NCI-H1048 (cell line): Measurements from ENCODE around the gene ERFL.

Source experiments
- DNase-seq: peaks from one replicate; lab custom pipeline; 2025; lab: John Stamatoyannopoulos, UW

Gene ERFL

DNA sequence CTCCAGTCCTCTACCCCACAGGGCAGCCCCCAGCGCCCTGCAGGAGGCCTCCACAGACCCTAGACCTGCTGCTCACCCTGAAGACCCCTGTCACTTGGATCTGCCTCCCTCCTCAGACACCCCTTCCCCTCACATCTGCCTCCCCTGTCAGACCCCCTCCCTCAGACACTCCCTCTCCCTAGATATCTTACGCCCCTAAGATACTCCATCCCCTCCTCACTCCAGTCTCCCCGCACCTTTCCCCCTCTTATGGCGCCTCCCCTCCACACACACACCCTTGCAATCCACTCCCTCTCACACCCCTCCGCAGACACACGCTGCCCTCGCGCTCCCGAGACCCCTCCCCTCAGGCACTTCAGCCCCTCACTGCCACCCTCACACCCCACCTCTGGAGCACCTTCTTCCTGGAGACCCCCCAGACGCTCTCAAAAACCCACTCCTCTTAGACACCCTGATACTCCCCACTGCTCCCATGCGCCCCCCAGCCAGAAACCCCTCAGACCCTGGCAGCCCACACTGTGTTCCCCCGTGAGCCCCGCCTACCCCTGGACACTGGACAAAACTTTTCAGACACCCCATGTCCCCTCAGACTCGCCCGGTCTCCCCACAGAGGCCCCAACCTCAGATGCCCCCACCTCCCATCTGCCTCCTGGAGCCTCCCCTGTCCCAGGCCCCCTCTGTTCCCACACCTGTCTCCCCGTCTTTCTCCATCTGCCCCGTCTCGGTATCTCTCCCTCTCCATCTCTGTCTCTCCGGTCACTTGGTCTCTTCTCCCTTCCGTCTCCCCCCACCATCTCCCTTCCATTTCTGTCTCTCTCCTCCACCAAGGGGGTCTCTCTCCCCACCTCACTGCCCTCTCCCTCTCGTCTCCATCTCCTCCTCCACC, 14.5 kb downstream of the ERFL start:
- no peak for DNase-seq

DNA sequence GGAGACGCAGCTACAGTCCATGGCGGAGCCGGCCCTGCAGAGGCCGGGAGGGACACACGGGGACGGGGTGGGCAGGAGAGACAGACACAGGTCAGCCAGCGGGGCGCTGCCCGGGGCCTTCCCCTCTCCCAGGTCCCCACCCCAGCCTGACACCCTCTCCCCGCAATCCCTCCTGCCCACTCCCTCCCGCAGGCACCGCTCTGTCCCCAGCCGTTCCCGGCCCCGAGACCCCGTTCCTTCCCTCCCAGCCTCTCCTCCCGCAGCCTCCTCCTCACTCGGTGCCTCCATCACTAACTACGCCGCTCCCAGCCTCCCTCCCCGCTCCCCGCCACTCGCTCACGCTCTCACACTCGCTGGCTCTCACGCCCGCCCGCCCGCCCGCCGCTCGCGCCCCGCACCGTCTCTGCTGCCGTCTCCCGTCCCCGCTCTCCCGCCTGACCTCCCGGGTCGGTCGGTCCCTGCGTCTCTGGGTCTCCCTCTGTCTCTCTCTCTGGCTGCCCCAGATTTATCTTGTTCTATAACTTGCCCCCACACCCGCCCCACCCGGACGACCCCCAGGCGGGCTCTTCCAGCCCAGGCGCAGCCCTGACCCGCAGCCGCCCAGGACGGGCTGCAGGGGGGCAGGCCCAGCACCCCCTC, 15.2 kb downstream of the ERFL start:
- no peak for DNase-seq

DNA sequence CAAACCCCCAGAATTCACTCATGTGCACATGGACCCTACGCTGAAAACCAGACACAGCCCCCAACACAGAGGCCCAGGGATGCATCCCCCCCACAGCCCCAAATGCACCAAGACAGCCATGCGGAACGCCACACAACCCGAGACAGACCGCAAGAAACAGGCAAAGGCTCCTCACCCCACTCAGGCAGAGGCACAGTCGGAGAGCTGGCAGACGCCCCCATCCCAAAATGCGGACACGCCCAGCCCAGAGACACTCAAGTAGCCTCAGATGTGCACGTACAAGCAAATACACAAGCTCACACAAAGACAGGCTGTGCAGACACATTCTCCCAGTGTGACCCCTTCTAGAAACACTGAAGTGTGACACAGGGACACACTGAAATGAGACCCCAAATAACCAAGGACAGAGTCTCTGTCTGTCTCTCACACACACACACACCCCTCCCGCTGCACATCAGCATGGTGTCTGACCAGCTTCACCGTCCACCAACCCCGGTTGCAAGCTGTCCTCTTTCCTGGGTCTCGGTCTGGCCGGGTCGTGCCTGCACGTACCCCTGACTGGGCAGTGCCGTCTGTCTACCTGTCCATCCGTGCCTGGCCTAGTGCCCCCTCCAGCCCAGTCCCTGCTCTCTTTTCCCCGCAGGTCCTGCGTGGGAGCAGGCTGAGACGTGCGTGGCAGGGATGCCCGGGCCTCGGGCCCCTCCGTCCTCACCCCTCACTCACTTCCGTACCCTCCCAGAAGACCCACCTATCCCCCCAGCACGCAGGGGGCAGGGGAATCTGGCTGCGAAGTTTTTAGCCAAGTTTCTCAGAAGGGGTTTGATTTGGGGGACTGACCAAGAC, 16.1 kb downstream of the ERFL start:
- DNase-seq = no peak

DNA sequence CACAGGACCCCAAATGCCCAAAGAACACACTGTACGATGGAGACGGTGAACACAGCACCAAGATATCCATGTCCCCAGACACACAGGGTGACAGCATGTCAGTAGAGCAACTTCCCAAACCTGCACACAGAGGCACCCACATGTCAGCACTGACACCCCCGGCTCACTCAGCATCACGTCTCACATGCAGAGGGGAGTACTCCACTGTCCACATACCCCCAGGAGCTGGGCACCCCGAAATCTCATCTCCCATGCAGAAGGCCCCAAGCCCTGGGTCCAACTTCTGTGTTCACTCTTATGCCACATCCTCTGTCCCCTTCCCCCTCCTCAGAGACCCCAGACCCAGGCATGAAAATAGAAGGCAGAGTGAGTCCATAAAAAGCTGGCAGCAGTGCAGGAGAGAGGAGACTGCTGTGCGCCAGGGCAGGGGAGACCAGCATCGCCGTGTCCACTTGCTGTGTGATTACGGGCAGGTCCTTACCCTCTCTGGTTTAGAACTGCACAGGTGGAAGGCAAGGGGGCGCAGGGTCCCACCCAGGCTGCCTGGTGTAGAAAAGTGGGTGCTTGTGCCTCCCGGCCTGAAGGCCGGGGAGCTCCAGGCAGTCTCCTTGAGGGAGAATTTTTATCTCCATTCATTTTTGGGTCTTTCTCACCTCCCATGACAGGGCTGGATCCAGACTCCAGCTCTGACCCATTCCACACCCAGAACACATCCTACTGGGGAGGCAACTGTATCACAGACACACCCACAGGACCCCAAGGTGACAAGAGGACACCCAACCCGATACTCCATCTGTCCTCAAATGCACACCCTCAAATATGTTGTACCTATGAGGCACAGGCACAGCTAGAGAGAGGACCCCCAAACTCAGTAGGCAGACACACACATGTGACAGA, 17.0 kb downstream of the ERFL start:
- no peak for DNase-seq

DNA sequence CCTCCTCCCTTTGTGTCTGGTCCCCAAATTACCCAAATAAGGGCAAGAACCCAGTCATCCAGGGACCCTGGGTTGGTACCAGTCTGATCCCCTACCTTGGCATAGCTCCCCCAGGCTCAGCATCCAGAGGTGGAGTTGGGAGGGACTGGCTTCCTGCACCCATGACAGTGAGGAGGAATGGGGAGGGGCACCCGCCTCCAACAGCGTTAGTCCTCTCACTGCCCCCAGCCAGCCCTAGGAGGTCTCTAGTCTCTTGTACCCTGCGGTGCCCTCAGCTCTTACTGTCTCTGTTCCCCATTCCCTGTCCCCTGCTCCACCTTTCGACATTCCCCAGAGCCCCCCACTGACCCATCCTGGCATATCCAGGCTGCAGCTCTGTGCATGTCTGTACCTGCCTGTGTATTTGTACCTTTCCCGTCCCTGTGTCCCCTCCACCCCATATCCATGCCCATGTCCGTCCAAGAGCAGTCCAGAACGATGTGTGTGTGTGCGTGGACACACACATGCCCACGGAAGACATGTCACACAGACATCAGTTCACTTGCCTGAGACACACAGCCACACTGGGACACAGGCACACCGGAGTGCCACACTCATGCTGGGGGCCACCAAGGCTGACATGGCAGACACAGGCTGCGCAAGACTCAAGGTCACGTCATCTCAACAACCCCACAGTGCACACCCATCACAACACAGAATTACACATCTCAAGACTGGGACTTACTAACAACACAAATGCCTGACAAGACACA, 17.8 kb downstream of the ERFL start:
- DNase-seq = no peak

DNA sequence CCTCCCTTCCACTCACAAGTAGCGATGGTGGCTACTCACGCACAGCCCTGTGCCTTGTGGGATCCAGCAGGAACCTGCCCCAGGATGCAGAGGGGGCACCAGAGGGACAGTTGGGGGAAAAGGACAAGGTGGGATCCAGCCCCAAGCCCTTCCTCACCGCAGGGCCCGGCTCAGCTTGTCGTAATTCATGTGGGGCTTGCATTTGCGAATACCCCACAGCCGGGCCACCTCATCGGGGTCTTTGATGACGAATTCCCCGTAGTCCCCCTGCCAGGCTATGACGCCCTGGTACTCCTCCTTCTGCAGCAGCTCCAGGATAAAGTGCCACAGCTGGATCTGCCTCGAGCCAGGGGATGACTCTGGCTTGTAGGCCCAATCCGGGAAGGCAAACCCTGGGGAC, 18.5 kb downstream of the ERFL start:
- no peak for DNase-seq

DNA sequence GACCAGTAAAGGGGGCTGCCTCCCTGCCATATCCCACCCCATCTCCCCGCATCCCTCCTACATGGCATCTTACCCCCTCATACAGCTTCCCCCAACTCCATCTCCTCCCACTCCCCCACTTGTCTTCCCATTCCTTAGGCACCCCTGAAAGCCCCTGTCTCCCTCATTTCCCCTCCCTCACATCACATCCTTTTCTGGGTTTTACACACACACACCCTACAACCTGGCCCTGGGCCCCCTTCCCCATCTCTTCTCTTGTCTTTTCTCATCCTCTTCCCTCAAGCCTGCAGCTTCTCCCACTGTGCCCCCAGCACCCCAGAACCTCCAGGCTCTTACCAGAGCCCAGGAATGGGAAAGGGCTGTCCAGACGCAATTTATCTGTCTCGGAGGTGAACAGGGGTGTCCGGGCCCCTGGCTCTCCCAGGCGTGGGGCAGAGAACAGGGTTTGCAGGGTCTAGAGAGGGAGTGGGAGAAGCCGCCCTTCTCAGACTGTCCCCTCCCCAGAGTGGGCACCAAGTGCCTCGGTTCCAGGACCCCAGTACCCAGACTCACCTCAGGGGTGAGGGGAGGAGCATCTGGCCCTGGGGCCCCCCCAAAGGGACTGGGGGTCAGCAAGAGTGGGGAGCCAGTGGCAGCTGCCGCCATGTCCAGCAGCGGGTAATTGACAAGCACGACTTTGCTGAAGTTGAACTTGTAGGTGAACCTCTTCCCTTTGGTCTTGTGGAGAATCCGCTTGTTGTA, 19.4 kb downstream of the ERFL start:
- DNase-seq = no peak

DNA sequence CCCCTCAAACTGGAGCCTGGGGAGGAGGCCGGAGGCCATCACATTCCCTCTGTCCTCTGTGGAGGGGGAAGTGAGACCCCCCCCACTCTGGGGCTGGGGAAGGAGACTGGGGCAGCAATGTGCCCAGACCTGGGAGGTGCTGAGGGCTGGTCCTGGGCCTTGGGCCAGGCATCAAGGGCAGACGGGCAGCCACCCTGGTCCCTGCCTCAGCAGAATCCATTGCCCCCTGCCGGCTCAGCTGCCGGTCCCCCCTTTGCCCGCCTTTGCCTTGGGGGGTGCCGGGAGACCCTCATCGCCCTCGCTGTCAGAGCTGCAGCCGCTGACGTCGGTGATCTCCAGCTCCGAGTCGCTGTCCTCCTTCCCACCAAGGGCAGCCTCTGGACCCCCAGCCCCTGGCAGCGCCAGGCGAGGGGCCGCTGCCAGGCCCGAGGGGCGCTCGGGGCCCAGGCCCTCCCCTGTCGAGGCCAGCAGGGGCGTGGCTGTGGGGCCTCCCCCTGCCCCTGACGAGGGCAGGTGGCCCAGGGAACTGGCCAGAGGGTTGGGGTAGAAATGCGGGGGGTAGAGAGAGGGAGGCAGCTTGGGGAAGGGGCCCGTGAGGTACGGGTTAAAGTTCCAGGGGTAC, 20.1 kb downstream of the ERFL start:
- DNase-seq = no peak

DNA sequence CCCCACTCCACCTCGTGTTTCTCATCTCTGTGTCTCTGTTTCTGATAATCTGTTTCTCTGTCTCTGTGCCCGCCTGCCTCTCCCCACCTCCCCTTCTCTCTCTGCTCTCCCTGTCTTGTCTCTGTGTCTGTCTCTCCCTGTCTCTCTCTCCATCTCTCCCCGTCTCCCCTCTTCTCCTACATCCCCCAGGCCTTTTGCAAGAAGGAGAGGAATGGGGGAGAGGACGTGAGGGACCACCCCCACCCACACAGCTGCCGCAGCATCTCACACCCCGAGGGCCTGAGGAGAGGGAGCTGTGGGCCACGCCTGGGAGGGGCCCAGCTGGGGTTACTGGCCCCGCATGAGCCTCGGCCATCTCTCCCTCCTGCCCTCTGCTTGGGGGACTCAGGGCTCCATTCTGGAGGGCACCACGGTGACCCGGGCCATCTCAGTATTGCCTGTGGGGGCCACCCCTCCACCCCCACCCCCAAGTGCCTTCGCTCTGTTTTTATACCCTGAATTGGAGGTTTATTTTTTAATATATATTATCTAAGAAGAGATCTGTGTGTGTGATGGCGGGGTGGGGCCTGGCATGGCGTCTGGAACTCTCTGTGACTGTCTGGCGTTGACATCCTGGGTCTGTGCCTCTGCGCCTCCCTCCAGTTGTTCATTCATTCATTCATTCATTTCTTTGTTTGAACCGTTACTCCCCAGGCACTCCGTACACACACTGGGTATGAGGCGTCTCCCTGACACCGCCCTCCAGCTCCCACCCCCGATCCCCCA, 21.2 kb downstream of the ERFL start:
- DNase-seq = no peak

DNA sequence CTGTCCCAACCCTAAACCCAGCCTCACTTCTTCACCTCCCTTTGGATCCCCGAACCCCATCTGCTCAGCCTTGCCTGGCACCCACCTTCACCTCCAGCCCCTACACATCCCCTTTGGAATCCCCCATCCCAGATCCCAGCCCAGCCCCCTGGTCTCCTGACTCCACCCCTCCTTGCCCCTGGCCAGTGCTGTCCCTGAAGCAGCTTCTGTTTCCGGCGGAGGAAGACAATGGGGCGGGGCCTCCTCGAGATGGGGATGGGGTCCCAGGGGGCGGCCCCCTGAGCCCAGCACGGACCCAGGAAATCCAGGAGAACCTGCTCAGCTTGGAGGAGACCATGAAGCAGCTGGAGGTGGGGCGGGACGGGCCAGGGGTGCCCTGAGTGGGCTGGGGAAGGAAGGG, 22.0 kb downstream of the ERFL start:
- DNase-seq = no peak

DNA sequence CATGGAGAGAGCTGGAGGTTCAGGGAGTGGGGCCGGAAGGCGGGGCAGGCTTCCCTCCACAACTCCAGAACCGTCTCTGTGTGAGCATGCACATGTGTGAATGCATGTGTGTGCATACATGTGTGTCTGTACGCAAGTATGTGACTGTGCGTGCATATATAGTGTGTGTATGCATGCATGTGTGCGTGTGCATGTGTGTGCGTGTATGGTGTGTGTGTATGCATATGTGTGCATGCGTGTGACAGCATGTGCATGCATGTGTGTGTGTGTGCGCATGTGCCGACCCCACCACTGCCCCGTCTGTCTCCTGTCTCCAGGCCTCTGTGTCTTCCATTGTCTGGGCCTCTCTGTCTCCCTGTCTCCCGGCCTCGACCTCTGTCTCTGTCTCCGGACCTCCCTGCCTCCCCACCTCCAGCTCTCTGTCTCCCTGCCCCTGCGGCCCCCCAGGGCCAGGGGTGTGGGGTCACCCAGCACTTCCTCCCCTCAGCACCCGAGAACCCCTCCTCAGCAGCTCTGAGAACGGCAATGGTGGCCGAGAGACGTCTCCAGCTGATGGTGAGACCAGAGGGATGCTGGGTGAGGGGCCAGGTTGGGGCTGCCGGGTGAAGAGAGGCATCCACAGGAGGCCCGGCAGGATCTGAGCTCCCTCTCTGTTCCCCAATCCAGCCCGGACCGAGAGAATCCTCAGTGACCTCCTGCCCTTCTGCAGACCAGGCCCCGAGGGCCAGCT, 22.8 kb downstream of the ERFL start:
- DNase-seq = no peak

DNA sequence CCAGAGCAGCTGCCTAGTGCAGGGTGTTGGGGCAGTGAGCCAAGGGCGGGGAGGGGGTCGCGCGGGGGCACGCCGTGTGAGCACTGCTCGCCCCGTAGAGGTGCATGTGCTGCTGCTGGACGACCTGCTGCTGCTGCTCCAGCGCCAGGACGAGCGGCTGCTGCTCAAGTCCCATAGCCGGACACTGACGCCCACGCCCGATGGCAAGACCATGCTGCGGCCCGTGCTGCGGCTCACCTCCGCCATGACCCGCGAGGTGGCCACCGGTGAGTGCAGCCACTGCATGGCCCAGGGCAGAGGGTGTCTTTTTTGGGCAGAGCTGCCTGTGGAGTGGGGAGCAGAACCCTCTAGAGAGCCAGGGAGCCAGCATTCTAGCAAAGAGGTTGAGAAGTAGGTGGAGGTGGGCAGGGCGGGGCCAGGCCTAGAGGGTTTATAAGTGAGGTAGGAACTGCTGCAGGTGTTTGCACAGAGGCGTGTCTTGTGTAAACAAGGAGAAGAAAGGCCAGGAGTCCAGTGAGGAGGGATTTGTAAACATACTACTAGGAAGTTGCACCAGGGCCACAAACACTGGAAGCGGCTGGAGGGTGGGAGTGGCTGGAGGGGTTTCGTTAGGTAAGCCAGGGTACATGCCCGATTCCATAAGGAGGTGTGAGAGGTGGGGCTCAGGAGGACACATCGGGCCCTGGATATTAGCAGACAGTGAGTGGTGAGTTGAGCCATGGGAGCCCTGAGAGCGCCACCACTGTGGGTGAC, 24.0 kb downstream of the ERFL start:
- no peak for DNase-seq

DNA sequence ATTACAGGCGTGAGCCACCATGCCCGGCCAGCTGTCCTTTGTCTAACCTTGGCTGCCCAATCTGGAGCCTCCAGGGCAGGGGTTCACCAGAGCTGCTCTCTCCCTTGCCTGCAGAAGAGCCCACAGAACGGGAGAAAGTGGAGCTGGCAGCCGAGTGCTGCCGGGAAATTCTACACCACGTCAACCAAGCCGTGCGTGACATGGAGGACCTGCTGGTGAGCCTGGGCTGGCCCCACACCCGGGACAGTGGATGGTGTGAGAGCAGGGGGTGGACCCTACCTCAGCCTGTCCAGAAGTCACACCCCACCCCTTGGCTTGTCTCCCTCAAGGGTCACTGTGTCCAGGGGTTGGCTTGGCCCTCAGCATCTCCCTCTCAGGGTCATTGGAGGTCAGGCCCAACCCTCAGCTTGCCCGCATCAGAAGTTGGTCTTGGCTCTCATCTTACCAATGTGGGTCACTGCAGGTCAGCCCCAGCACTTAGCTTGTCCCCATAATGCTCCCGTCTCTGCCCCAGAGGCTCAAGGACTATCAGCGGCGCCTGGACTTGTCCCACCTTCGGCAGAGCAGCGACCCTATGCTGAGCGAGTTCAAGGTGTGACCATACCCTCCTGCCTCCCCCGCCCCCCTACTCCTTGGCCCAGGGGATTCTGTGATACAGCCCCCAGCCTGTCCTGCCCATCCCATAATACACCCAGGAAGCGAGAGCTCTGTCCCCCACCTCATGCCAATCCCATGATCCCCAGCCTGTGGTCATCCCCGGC, 24.9 kb downstream of the ERFL start:
- DNase-seq = no peak

DNA sequence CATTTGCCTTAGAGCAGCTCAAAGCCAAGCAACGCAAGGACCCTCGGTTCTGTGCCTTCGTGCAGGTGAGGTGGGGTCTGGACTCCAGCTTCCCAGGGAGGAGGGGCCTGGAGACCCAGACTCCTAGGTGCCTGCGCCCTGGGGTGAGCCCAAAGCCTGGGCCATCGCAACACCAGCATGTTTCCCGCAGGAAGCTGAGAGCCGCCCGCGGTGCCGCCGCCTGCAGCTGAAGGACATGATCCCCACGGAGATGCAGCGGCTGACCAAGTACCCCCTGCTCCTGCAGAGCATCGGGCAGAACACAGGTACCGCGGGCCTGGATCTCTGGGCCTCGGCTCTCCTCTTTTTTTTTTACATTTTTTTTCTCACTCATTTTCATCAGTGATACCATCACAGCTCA, 25.7 kb downstream of the ERFL start:
- no peak for DNase-seq

DNA sequence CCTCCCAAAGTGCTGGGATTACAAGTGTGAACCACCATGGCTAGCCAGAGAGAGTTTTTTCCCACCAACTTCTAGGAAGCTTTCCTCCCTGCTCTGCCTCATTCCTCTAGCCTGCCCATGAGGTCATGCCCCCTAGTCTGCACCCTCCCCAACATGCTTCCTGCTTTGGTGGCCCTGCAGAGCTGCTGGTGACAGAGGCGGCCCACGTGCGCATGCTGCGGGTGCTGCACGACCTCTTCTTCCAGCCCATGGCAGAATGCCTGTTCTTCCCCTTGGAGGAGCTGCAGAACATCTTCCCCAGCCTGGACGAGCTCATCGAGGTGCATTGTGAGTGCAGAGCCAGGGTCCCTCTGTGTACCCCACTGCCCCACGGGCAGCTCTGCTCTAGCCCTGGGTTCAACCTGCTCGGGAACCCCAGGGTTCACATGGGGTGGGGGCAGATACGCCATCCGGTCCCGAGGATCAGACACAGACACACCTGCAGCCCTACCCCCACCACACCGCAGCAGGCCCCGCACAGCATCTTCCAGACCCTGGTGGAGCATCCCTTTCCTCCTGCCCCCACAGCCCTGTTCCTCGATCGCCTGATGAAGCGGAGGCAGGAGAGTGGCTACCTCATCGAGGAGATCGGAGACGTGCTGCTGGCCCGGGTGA, 26.4 kb downstream of the ERFL start:
- no peak for DNase-seq

DNA sequence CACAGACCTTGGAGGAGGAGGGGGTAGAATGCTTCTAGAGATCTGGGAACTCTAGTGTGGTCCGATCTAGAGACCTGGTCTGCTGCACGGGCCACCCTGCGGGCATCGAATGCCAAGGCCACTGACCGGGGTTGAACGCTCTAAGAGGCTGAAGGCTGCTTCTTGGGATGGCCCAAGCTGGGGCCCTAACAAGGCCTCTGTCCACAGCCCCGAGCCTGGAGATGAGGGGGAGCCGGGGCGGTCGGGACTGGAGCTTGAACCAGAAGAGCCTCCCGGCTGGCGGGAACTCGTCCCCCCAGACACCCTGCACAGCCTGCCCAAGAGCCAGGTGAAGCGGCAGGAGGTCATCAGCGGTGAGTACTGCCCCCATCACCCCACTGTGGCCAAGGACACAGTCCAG, 30.0 kb downstream of the ERFL start:
- no peak for DNase-seq
